ENCODE data around the gene MLF2.

The MLF2 gene

DNA sequence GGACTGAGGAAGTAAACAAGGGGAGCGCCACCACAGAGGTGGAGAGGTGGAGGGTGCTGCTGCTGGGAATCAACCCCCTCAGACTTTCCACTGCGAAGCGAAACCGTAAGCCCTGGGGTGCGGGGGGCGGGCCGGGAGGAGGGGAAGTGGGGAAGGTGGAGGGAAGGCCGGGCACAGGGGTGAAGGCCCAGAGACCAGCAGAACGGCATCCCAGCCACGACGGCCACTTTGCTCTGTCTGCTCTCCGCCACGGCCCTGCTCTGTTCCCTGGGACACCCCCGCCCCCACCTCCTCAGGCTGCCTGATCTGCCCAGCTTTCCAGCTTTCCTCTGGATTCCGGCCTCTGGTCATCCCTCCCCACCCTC, 19.4 kb upstream of the MLF2 start, which contains the start of gene LAG3:
Gene LAG3 (plus strand): TSS at position 190 of the 365 bp plus-strand sequence. CDS start 333 bp downstream, outside the sequence.
- TF ChIP-seq, protein P1, sequence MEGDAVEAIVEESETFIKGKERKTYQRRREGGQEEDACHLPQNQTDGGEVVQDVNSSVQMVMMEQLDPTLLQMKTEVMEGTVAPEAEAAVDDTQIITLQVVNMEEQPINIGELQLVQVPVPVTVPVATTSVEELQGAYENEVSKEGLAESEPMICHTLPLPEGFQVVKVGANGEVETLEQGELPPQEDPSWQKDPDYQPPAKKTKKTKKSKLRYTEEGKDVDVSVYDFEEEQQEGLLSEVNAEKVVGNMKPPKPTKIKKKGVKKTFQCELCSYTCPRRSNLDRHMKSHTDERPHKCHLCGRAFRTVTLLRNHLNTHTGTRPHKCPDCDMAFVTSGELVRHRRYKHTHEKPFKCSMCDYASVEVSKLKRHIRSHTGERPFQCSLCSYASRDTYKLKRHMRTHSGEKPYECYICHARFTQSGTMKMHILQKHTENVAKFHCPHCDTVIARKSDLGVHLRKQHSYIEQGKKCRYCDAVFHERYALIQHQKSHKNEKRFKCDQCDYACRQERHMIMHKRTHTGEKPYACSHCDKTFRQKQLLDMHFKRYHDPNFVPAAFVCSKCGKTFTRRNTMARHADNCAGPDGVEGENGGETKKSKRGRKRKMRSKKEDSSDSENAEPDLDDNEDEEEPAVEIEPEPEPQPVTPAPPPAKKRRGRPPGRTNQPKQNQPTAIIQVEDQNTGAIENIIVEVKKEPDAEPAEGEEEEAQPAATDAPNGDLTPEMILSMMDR (IDR thresholded peaks at IDR 0.05), result no peak
- no peaks in the 10 kb centered on the region for H3K9me3 ChIP-seq
- peak within 1 kb of the TSS in 1 of 2 donors; percentile 5 for H3K27ac ChIP-seq
- H3K27me3 ChIP-seq, result no peaks in the 10 kb centered on the region
- H3K4me3 ChIP-seq, result no peak within 1 kb of the TSS
- intact Hi-C loops (cut with DNase I; ENCODE audit: low total_unique reads), result loop anchor here (10.0 kb wide), 1 partner anchor 158 kb away; no protein-coding TSS in a partner anchor
- no peak for DNase-seq
- H3K36me3 ChIP-seq, result peaks cover 19 to 28% (median 25%) of the 10 kb centered on the region in 3 donors
- peaks cover 0 to 43% (median 32%) of the 10 kb centered on the region in 4 donors for H3K4me1 ChIP-seq

DNA sequence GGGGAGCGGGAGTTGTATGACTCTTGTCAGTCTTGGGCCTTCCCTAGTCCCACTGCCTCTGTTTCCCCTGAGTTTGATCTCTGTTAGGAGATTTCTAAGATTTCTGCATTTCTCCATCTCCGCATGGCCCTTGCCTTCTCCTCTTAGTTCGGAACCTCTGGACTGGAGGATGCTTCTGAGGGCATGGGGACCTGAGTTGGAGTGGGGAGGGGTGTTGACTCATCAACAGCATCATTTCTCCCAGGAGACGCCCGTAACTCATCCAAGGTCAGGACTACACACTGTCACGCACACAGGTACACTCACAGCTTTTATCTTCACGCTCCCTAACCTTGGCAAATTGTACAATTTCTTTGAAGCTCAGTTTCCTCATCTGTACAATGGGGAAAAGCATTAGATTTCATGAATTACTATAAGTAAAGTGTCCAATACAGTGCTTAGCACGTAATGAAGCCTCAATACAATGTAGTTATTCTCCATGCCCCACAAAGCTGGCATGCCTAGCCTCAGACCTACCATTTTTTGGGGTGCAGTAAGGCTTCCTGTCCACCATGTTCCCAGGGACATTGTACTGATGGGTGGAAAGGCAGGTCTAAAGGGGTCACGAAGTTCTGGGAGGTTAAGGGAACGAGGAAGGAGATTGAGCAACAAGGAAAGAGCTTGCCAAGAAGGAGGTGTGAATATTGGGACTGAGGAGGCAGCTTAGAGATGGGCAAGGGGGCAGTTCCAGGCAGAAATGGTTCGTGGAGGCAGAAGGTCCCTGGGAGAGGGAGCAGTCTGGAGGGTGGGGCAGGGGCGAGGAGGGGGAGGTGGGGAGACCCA, 18.8 kb upstream of the MLF2 start:
- intact Hi-C loops (cut with DNase I; ENCODE audit: low total_unique reads), result loop anchor here (10.0 kb wide), 1 partner anchor 157 kb away; no protein-coding TSS in a partner anchor
- Histone ChIP-seq H3K36me3 (peaks cover 19 to 28% (median 25%) of the 10 kb centered on the region in 3 donors), H3K4me3 (no peak overlapping the region), H3K27me3 (no peaks in the 10 kb centered on the region), H3K4me1 (peaks cover 0 to 43% (median 32%) of the 10 kb centered on the region in 4 donors), H3K27ac (peak overlapping the region in 1 of 2 donors; percentile 5), H3K9me3 (no peaks in the 10 kb centered on the region)
- no peak for DNase-seq
- TF ChIP-seq, protein P1 (IDR thresholded peaks at IDR 0.05), result no peak

DNA sequence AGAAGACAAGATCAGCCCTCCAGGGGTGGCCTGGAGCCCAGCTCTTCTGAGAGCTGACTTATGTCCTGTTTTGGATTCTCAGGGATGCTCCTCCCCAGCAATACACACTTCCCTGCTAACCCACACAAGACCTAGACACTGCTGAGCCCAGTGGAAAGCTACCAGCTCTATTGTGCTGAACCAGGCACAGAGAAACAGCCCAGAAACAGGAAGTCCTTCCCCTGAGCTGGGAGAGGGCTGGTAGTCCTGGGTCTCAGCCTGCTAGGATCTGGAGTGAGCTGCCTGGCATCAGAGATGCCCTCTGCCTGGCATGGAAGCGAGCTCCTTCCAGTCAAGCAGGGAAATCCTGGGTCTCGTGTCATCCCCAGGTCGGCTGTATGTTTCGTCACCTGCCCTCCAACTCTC, 18.2 kb upstream of the MLF2 start:
- DNase-seq, result peak in 1 of 2 donors; percentile 62
- intact Hi-C loops (cut with DNase I; ENCODE audit: low total_unique reads), result loop anchor here (10.0 kb wide), 1 partner anchor 156 kb away; no protein-coding TSS in a partner anchor
- Histone ChIP-seq H3K27ac (no peak overlapping the region), H3K36me3 (peaks cover 19 to 28% (median 25%) of the 10 kb centered on the region in 3 donors), H3K9me3 (no peaks in the 10 kb centered on the region), H3K4me1 (peaks cover 0 to 43% (median 32%) of the 10 kb centered on the region in 4 donors), H3K27me3 (no peaks in the 10 kb centered on the region), H3K4me3 (no peak overlapping the region)
- TF ChIP-seq, protein P1 (IDR thresholded peaks at IDR 0.05), result no peak

DNA sequence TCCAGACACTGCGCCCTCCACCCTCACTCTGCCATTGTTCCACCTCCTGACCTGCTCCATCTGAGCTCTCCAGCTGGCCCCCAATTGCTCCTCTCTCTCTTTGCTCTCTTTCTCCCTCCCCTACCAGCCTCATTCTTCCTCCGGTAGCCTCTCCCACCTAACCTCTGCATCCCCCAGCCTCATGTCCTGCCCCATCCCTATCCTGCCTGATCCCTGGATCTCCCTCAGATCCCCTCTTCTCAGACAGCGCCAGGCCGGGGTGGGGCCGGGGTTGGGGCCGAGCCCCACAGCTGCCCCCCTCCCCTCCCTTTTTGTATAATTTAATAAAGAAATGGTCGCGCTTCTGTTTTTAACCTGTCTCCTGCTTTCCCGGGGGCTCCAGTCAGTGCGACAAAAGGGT, 17.7 kb upstream of the MLF2 start:
- peaks cover 19 to 28% (median 25%) of the 10 kb centered on the region in 3 donors for H3K36me3 ChIP-seq
- H3K4me3 ChIP-seq, result no peak overlapping the region
- H3K9me3 ChIP-seq, result no peaks in the 10 kb centered on the region
- no peak overlapping the region for H3K27ac ChIP-seq
- TF ChIP-seq, protein P1 (IDR thresholded peaks at IDR 0.05), result no peak
- no peak for DNase-seq
- H3K27me3 ChIP-seq, result no peaks in the 10 kb centered on the region
- intact Hi-C loops (cut with DNase I; ENCODE audit: low total_unique reads), result loop anchor here (10.0 kb wide), 1 partner anchor 156 kb away; no protein-coding TSS in a partner anchor
- H3K4me1 ChIP-seq, result peaks cover 0 to 46% (median 34%) of the 10 kb centered on the region in 4 donors

DNA sequence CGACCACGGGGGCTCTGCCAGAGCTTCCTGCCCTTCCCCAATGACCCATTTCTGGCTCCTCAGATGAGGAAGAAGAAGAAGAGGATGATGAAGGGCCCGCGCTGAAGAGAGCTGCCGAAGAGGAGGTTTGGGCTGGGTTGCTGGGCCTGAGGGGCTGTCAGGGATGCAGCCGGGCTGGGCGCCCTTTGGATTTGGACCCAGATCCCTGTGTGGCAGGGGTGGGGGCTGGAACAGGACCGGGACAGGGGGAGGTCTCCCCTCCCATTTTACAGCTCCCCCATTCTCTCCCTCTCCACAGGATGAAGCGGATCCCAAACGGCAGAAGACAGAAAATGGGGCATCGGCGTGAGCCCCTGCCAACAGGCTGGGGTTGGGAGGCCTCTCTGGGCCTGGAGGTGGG, 17.2 kb upstream of the MLF2 start:
- no peak for DNase-seq
- TF ChIP-seq, protein P1 (IDR thresholded peaks at IDR 0.05), result no peak
- no peak overlapping the region for H3K4me3 ChIP-seq
- intact Hi-C loops (cut with DNase I; ENCODE audit: low total_unique reads), result loop anchor here (10.0 kb wide), 1 partner anchor 155 kb away; no protein-coding TSS in a partner anchor
- no peaks in the 10 kb centered on the region for H3K9me3 ChIP-seq
- no peaks in the 10 kb centered on the region for H3K27me3 ChIP-seq
- peaks cover 0 to 51% (median 39%) of the 10 kb centered on the region in 4 donors for H3K4me1 ChIP-seq
- H3K27ac ChIP-seq, result peak overlapping the region in 1 of 2 donors; percentile 97
- H3K36me3 ChIP-seq, result peaks cover 19 to 28% (median 25%) of the 10 kb centered on the region in 3 donors
